Smooth muscle cell of trachea (primary cell): Measurements from ENCODE around the gene GKN1. TPM values are rescaled to one million over a fixed set of nuclear protein-coding genes. Genes with fewer than 3 reads are reported as not detected.

ENCODE experiments used
- total RNA-seq: library from RNA; depleted of rRNA; stranded (reverse); fragments of >200 nt; gene quantifications from 2 replicates; pipeline ENCODE4 v1.2.1, GENCODE V29; 2014

The GKN1 gene
- total RNA-seq, result not detected in 2 replicates

GRCh38 chr2:68974251-68974650, at the start of gene GKN1:
Gene GKN1 (plus strand): TSS chr2:68974636. CDS start chr2:68974678, 42 bp downstream.

GRCh38 chr2:68952887-68953521, 21.4 kb upstream of the GKN1 start, which contains the start of gene GKN2:
Gene GKN2 (minus strand): TSS chr2:68952893. CDS start chr2:68952861, 32 bp downstream.

GRCh38 chr2:69013142-69013839, 38.9 kb downstream of the GKN1 start, which contains the start of gene ANTXR1:
Gene ANTXR1 (plus strand): TSS chr2:69013179. CDS start chr2:69013500, 321 bp downstream.

Other genes with a start within 250 kb of the GKN1 start
- 0.66 and 1.7 TPM in 2 replicates for gene ARHGAP25, start 239.8 kb upstream of the GKN1 start, total RNA-seq
- gene BMP10, start 103.2 kb upstream of the GKN1 start, total RNA-seq, result not detected in 2 replicates
- gene GKN2, start 21.7 kb upstream of the GKN1 start, total RNA-seq, result not detected in 2 replicates
- 39.4 and 45.7 TPM in 2 replicates for gene ANTXR1, start 38.5 kb downstream of the GKN1 start, total RNA-seq